Astrocyte (in vitro differentiated cells and primary cell): Measurements from ENCODE around the gene GOLGA6D. TPM values are rescaled to one million over a fixed set of nuclear protein-coding genes. Genes with fewer than 3 reads are reported as not detected.
"Not testable (repeated sequence)": the region's sequence is repeated elsewhere in the genome, so short reads cannot be mapped to it uniquely, and the experiment has no call there.

ENCODE experiments used
- DNase-seq: peaks from one replicate; pipeline ENCODE4 v3.0.0-alpha.2; 2010; ENCODE audit warnings: low read depth
- FAIRE-seq: peaks from 2 replicates; lab custom pipeline; 2011; peaks lifted over from hg19 to GRCh38; lab: Jason Lieb, UNC
- H2AFZ ChIP-seq: 2 replicates; pipeline ENCODE4 v1.6.0; 2012; ENCODE audit warnings: low read depth, low read length, inconsistent platforms
- H3K27ac ChIP-seq: 2 replicates; pipeline ENCODE4 v1.5.1; 2011; ENCODE audit warnings: low read depth, low read length, inconsistent platforms
- H3K27me3 ChIP-seq: 2 replicates; pipeline ENCODE4 v1.6.0; 2011; ENCODE audit warnings: low read length, inconsistent platforms; ENCODE audit not compliant: insufficient read depth
- H3K36me3 ChIP-seq: 2 replicates; pipeline ENCODE4 v1.5.1; 2011; ENCODE audit warnings: low read length, inconsistent platforms; ENCODE audit not compliant: insufficient read depth
- H3K4me1 ChIP-seq: 2 replicates; pipeline ENCODE4 v1.5.1; 2011; ENCODE audit warnings: low read length, inconsistent platforms; ENCODE audit not compliant: insufficient read depth
- H3K4me2 ChIP-seq: 2 replicates; pipeline ENCODE4 v1.6.0; 2012; ENCODE audit warnings: low read length, inconsistent platforms
- H3K4me3 ChIP-seq: 2 replicates; pipeline ENCODE4 v1.5.1; 2011; ENCODE audit warnings: low read depth, mild to moderate bottlenecking, low read length, inconsistent platforms; ENCODE audit not compliant: insufficient read depth
- H3K79me2 ChIP-seq: 2 replicates; pipeline ENCODE4 v1.6.0; 2012; ENCODE audit warnings: mild to moderate bottlenecking, low read length, inconsistent platforms; ENCODE audit not compliant: insufficient read depth
- H3K9ac ChIP-seq: 2 replicates; pipeline ENCODE4 v1.6.0; 2012; ENCODE audit warnings: mild to moderate bottlenecking, low read length, inconsistent platforms
- H3K9me3 ChIP-seq: 2 replicates; pipeline ENCODE4 v1.5.1; 2012; ENCODE audit warnings: low read depth, mild to moderate bottlenecking, low read length, inconsistent platforms; ENCODE audit not compliant: insufficient read depth
- H4K20me1 ChIP-seq: 2 replicates; pipeline ENCODE4 v1.6.0; 2012; ENCODE audit warnings: low read length, inconsistent platforms; ENCODE audit not compliant: insufficient read depth
- H3K27ac Mint-ChIP-seq: one replicate; pipeline ENCODE4 v1.8.0; 2021; ENCODE audit warnings: mild to moderate bottlenecking, mixed read lengths; ENCODE audit not compliant: unreplicated experiment
- H3K27me3 Mint-ChIP-seq: one replicate; pipeline ENCODE4 v1.8.0; 2021; ENCODE audit warnings: low read depth, mixed read lengths; ENCODE audit not compliant: unreplicated experiment
- H3K36me3 Mint-ChIP-seq: one replicate; pipeline ENCODE4 v1.8.0; 2021; ENCODE audit warnings: low read depth, mixed read lengths; ENCODE audit not compliant: unreplicated experiment
- H3K4me1 Mint-ChIP-seq: one replicate; pipeline ENCODE4 v1.8.0; 2021; ENCODE audit warnings: low read depth, mixed read lengths; ENCODE audit not compliant: unreplicated experiment
- H3K4me3 Mint-ChIP-seq: one replicate; pipeline ENCODE4 v1.8.0; 2021; ENCODE audit warnings: mild to moderate bottlenecking, moderate library complexity, mixed read lengths; ENCODE audit not compliant: unreplicated experiment
- H3K9me3 Mint-ChIP-seq: one replicate; pipeline ENCODE4 v1.8.0; 2021; ENCODE audit warnings: mild to moderate bottlenecking, mixed read lengths; ENCODE audit not compliant: unreplicated experiment
- total RNA-seq: library from RNA; stranded (reverse); gene quantifications from 2 replicates; pipeline ENCODE4 v1.2.1, GENCODE V29; 2021

Gene GOLGA6D
- total RNA-seq, 1 donor from 2014 or later, result not detected

- not testable (repeated sequence) for H3K27ac Mint-ChIP-seq, H3K9ac ChIP-seq, H3K79me2 ChIP-seq, H2AFZ ChIP-seq, DNase-seq, H3K4me1 ChIP-seq, H3K4me3 ChIP-seq, H3K9me3 ChIP-seq, FAIRE-seq, H3K9me3 Mint-ChIP-seq, H3K36me3 Mint-ChIP-seq, H3K4me1 Mint-ChIP-seq, H3K27ac ChIP-seq, H3K4me3 Mint-ChIP-seq, H3K36me3 ChIP-seq, H3K4me2 ChIP-seq, H4K20me1 ChIP-seq
- H3K27me3 ChIP-seq, result peaks cover 51% of the 10 kb centered on the region
- H3K27me3 Mint-ChIP-seq, result peaks cover 25% of the 10 kb centered on the region
Measured at GRCh38 chr15:75252285-75252684, 30.4 kb upstream of the GOLGA6D start.

DNA sequence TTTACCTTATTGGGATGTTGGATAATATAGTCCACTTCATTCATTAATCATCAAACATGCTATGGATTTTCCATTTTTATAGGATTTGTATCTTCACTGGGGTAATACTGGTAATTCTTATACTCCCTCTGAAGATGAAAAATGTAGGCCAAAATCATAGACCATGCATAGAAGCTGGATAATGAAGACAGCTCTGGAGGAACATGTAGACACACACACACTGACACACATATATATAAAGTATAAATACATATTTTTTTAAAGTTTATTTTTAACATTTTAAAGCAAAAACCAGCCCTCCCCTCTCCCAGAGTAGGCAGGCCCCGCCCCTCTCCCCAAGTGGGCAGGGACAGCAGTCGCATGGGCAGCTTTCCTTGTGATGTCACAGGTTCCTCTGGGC lies 24.6 kb upstream of the GOLGA6D start, which contains the start of gene GOLGA6C:
GOLGA6C (plus strand) TSS at position 301 of the 400 bp plus-strand sequence. CDS start 265 bp downstream, outside the sequence.
- H3K4me1 ChIP-seq, H3K27me3 ChIP-seq, FAIRE-seq, DNase-seq, H3K4me1 Mint-ChIP-seq, H3K79me2 ChIP-seq, H3K27me3 Mint-ChIP-seq, H3K9me3 ChIP-seq, H2AFZ ChIP-seq, H3K4me3 ChIP-seq, H3K27ac ChIP-seq, H4K20me1 ChIP-seq, H3K36me3 ChIP-seq, H3K9ac ChIP-seq, H3K9me3 Mint-ChIP-seq, H3K36me3 Mint-ChIP-seq, H3K4me2 ChIP-seq, H3K4me3 Mint-ChIP-seq: not testable (repeated sequence)
- peak within 1 kb of the TSS; percentile 47 for H3K27ac Mint-ChIP-seq

GRCh38 chr15:75258620-75259343 lies 23.9 kb upstream of the GOLGA6D start:
- not testable (repeated sequence) for H3K36me3 Mint-ChIP-seq, H3K79me2 ChIP-seq, H2AFZ ChIP-seq, H3K9me3 Mint-ChIP-seq, H3K27me3 Mint-ChIP-seq, H3K4me3 ChIP-seq, H3K9me3 ChIP-seq, H4K20me1 ChIP-seq, H3K36me3 ChIP-seq, DNase-seq, H3K27ac ChIP-seq, H3K4me1 ChIP-seq, H3K4me1 Mint-ChIP-seq, H3K4me3 Mint-ChIP-seq, H3K4me2 ChIP-seq, H3K27me3 ChIP-seq, H3K9ac ChIP-seq, FAIRE-seq
- peak overlapping the region; percentile 47 for H3K27ac Mint-ChIP-seq

- H3K27me3 ChIP-seq, H3K27ac Mint-ChIP-seq: not testable (repeated sequence)
Measured at GRCh38 chr15:75259873-75260272, 22.8 kb upstream of the GOLGA6D start.

GRCh38 chr15:75273751-75274359 lies 8.8 kb upstream of the GOLGA6D start:
- not testable (repeated sequence) for H3K27ac Mint-ChIP-seq, H3K36me3 Mint-ChIP-seq

More at GRCh38 chr15:75259873-75260272, 22.8 kb upstream of the GOLGA6D start:
- H3K4me2 ChIP-seq, FAIRE-seq, H2AFZ ChIP-seq, H3K36me3 ChIP-seq, H3K4me1 ChIP-seq, H3K4me3 Mint-ChIP-seq, H3K36me3 Mint-ChIP-seq, H3K9ac ChIP-seq, H4K20me1 ChIP-seq, H3K9me3 Mint-ChIP-seq, H3K9me3 ChIP-seq, H3K4me1 Mint-ChIP-seq, DNase-seq, H3K27ac ChIP-seq, H3K4me3 ChIP-seq, H3K27me3 Mint-ChIP-seq, H3K79me2 ChIP-seq: not testable (repeated sequence)

More at GRCh38 chr15:75273751-75274359, 8.8 kb upstream of the GOLGA6D start:
- not testable (repeated sequence) for H3K36me3 ChIP-seq, H3K4me1 Mint-ChIP-seq, H3K9ac ChIP-seq, H3K4me3 ChIP-seq, H3K27me3 ChIP-seq, H3K9me3 Mint-ChIP-seq, H3K4me1 ChIP-seq, H4K20me1 ChIP-seq, H3K4me3 Mint-ChIP-seq, H3K27ac ChIP-seq, FAIRE-seq, H3K9me3 ChIP-seq, H2AFZ ChIP-seq, H3K79me2 ChIP-seq, H3K4me2 ChIP-seq, DNase-seq
- H3K27me3 Mint-ChIP-seq, result peaks cover 10% of the 10 kb centered on the region
